Esophagus (tissue), 2 donors: ENCODE data around the gene HCN4. TPM values are rescaled to one million over a fixed set of nuclear protein-coding genes. Genes with fewer than 3 reads are reported as not detected.

Experiments
- H3K27ac ChIP-seq, 2 donors: one replicate each; pipeline ENCODE4 v1.5.1; 2013; ENCODE audit warnings: low read depth in 2 of 2, mild to moderate bottlenecking in 2 of 2, inconsistent platforms in 1 of 2, low read length in 1 of 2, moderate library complexity in 1 of 2
- H3K27me3 ChIP-seq, 2 donors: one replicate each; pipeline ENCODE4 v1.6.1; 2013; ENCODE audit warnings: low read length in 2 of 2, control low read depth in 1 of 2, mild to moderate bottlenecking in 1 of 2; ENCODE audit not compliant: insufficient read depth in 2 of 2, control insufficient read depth in 1 of 2
- H3K36me3 ChIP-seq, 2 donors: one replicate each; pipeline ENCODE4 v1.6.1; 2013; ENCODE audit warnings: low read length in 1 of 2; ENCODE audit not compliant: control insufficient read depth in 2 of 2, insufficient read depth in 2 of 2
- H3K4me1 ChIP-seq, 2 donors: one replicate each; pipeline ENCODE4 v1.6.1; 2013; ENCODE audit warnings: low read length in 1 of 2; ENCODE audit not compliant: control insufficient read depth in 2 of 2, insufficient read depth in 2 of 2
- H3K4me3 ChIP-seq, 2 donors: one replicate each; pipeline ENCODE4 v1.5.1; 2013; ENCODE audit warnings: low read length in 2 of 2, mild to moderate bottlenecking in 2 of 2, low read depth in 1 of 2, moderate library complexity in 1 of 2
- H3K9me3 ChIP-seq, 2 donors: one replicate each; pipeline ENCODE4 v1.6.1; 2013; ENCODE audit warnings: mild to moderate bottlenecking in 2 of 2, low read depth in 1 of 2, low read length in 1 of 2, moderate library complexity in 1 of 2; ENCODE audit not compliant: control insufficient read depth in 2 of 2, insufficient read depth in 1 of 2
- WGBS, 2 donors: extraction: QIAGEN DNeasy Blood & Tissue Kit; methylation state at CpG; one replicate each; pipeline ENCODE4 v1.1.7; 2013; 5-methylcytosine and 5-hydroxymethylcytosine counted together
- polyA plus RNA-seq, 2 donors: library from polyadenylated mRNA; stranded (reverse); fragments of 200-250 nt; gene quantifications; one replicate each; pipeline ENCODE4 v1.2.3, GENCODE V29; 2013
- donor health status: healthy with polysubstance abuse.
- donor health status: Bipolar disorder and iron deficiency.

The HCN4 gene
- polyA plus RNA-seq, 2 donors, result not detected

- WGBS, 2 donors, result 38 to 44% methylated on average over 5 of the region's 5 CpGs
- Histone ChIP-seq H3K4me1 (no peaks in the 10 kb centered on the region), H3K27ac (no peak overlapping the region), H3K4me3 (no peak overlapping the region), H3K36me3 (peaks cover 0 to 7% of the 10 kb centered on the region in 2 donors), H3K9me3 (no peaks in the 10 kb centered on the region), H3K27me3 (no peaks in the 10 kb centered on the region)
These were observed 95.4 kb downstream of the HCN4 start for GRCh38 chr15:73273181-73274002.

GRCh38 chr15:73270366-73271097 is 98.2 kb downstream of the HCN4 start:
- Histone ChIP-seq H3K27me3 (no peaks in the 10 kb centered on the region), H3K36me3 (peaks cover 0 to 7% of the 10 kb centered on the region in 2 donors), H3K27ac (no peak overlapping the region), H3K4me3 (no peak overlapping the region), H3K9me3 (no peaks in the 10 kb centered on the region), H3K4me1 (no peaks in the 10 kb centered on the region)
- WGBS, 2 donors, result 81 to 82% methylated on average over 3 of the region's 3 CpGs

Other genes with a start within 250 kb of the HCN4 start
- not detected for gene REC114, start 74.2 kb upstream of the HCN4 start, polyA plus RNA-seq